Middle frontal gyrus (tissue), 1 donor: Measurements from ENCODE around the gene RNASEH2C.
"Not testable (repeated sequence)": the region's sequence is repeated elsewhere in the genome, so short reads cannot be mapped to it uniquely, and the experiment has no call there.

Experiments
- DNase-seq: peaks from one replicate; pipeline ENCODE4 v3.0.0-alpha.2; 2015; ENCODE audit warnings: low spot score; ENCODE audit errors: extremely low spot score

Gene RNASEH2C

GRCh38 chr11:65691847-65692246 lies 28.8 kb downstream of the RNASEH2C start:
- DNase-seq: not testable (repeated sequence)

- no peak for DNase-seq
These were observed 34.6 kb downstream of the RNASEH2C start for GRCh38 chr11:65685981-65686380.

GRCh38 chr11:65683480-65683879 lies 37.1 kb downstream of the RNASEH2C start:
- DNase-seq: not testable (repeated sequence)

GRCh38 chr11:65680192-65680743 lies 40.3 kb downstream of the RNASEH2C start:
- no peak for DNase-seq

GRCh38 chr11:65672982-65673381 lies 47.6 kb downstream of the RNASEH2C start:
- no peak for DNase-seq

- DNase-seq: no peak
These were observed 48.3 kb downstream of the RNASEH2C start for GRCh38 chr11:65672180-65672860.
